Aorta (tissue), 5 donors: ENCODE data around the gene SEPTIN5. TPM values are rescaled to one million over a fixed set of nuclear protein-coding genes. Genes with fewer than 3 reads are reported as not detected.

Experiments
- ATAC-seq: fragments of 200-7000 bp; cut with Tn5 transposase; one replicate; pipeline ENCODE4 v1.9.1; 2022; ENCODE audit warnings: moderate library complexity; ENCODE audit not compliant: low FRiP score
- DNase-seq, 2 donors: peaks; one replicate each; pipeline ENCODE4 v3.0.0-alpha.2; 2020
- H3K27ac ChIP-seq, 2 donors: one replicate each; pipeline ENCODE4 v1.5.1; 2013; ENCODE audit warnings: low read length in 2 of 2, mild to moderate bottlenecking in 2 of 2, moderate library complexity in 2 of 2, control low read depth in 1 of 2, inconsistent platforms in 1 of 2, low read depth in 1 of 2
- H3K27me3 ChIP-seq, 2 donors: one replicate each; pipeline ENCODE4 v1.6.1; 2013; ENCODE audit warnings: control low read depth in 1 of 2, low read length in 1 of 2, mild to moderate bottlenecking in 1 of 2, moderate library complexity in 1 of 2; ENCODE audit not compliant: insufficient read depth in 2 of 2, control insufficient read depth in 1 of 2
- H3K36me3 ChIP-seq, 2 donors: one replicate each; pipeline ENCODE4 v1.6.1; 2013; ENCODE audit warnings: control low read depth in 1 of 2, low read length in 1 of 2, mild to moderate bottlenecking in 1 of 2; ENCODE audit not compliant: insufficient read depth in 2 of 2, control insufficient read depth in 1 of 2
- H3K4me1 ChIP-seq, 2 donors: one replicate each; pipeline ENCODE4 v1.6.1; 2013; ENCODE audit warnings: low read length in 2 of 2, control low read depth in 1 of 2, mild to moderate bottlenecking in 1 of 2, moderate library complexity in 1 of 2; ENCODE audit not compliant: insufficient read depth in 2 of 2, control insufficient read depth in 1 of 2
- H3K4me3 ChIP-seq, 2 donors: one replicate each; pipeline ENCODE4 v1.5.1; 2013; ENCODE audit warnings: low read length in 2 of 2, control low read depth in 1 of 2, mild to moderate bottlenecking in 1 of 2
- H3K9me3 ChIP-seq: one replicate; pipeline ENCODE4 v1.6.1; 2013; ENCODE audit warnings: mild to moderate bottlenecking, low read length; ENCODE audit not compliant: control insufficient read depth
- WGBS, 2 donors: extraction: QIAGEN DNeasy Blood & Tissue Kit; methylation state at CpG; one replicate each; pipeline ENCODE4 v1.1.7; 2013; 5-methylcytosine and 5-hydroxymethylcytosine counted together
- intact Hi-C, 2 donors: fragments of 100-400 bp; cut with DNase I; formaldehyde crosslinking; loops; one replicate each; pipeline versions ENCODE4 v1.14.2 to v1.15.0; 2022
- polyA plus RNA-seq, 2 donors: library from polyadenylated mRNA; stranded (reverse); fragments of 200-250 nt; gene quantifications; one replicate each; pipeline ENCODE4 v1.2.3, GENCODE V29; 2013
- total RNA-seq, 2 donors: library from RNA; stranded (reverse); fragmentation: NEBNext Ultra II Directional; extraction: Animal tissue kit (Norgen Biotek cat#: 25700); gene quantifications; one replicate each; pipeline ENCODE4 v1.2.1, GENCODE V29; 2021
- donor health status: healthy with polysubstance abuse.
- donor health status: Bipolar disorder and iron deficiency.
- donor health status: DM: no; HTN: no; CAD: no.
- donor health status: DM: no; HTN: no; CAD: no.
- donor health status: DM: yes; HTN: yes; CAD: no.

Gene SEPTIN5
- total and polyA plus RNA-seq, 4 donors, result 26.9 to 63.3 (median 37.0) TPM

DNA sequence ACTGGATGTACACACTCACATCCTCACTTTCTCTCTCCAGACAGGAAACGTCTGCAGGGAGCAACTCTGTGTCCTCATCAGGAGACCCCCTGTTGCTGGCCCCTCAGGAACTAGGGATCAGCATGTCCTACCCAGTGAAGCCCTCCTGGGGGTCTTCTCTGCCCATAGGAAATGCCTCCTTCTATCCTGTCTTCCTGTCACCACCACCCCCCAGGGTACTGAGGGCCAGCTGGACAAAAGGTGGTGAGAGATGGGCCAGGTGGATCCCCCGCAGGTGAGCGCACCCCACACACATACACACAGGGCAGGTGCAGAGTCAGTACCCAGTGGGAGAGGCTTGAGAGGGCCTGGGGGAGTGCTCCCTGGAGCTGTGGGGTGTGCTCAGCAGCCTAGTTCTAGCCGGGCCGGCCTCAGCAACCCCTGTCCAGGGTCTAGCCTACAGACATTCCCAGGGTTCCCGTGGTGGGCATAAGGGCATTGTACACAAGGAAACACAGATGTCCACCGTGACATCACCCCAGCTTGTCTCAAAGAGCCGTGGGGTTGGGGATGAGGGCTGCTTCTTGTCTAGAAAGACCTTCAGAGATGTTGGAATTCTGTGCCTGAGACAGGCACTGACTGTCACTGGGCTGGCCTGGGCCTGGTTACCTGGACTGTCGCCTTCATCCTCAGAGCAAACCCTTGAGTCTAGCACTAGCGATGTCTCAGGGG, 18.3 kb downstream of the SEPTIN5 start:
- 92 to 95% methylated on average over 10 of the region's 10 CpGs for WGBS, 2 donors
- Histone ChIP-seq H3K4me3 (no peak overlapping the region), H3K9me3 (no peaks in the 10 kb centered on the region), H3K4me1 (no peaks in the 10 kb centered on the region), H3K36me3 (no peaks in the 10 kb centered on the region), H3K27ac (no peak overlapping the region), H3K27me3 (no peaks in the 10 kb centered on the region)
- ATAC-seq (no peak), DNase-seq (no peak)
- intact Hi-C loops, result no loop called here

DNA sequence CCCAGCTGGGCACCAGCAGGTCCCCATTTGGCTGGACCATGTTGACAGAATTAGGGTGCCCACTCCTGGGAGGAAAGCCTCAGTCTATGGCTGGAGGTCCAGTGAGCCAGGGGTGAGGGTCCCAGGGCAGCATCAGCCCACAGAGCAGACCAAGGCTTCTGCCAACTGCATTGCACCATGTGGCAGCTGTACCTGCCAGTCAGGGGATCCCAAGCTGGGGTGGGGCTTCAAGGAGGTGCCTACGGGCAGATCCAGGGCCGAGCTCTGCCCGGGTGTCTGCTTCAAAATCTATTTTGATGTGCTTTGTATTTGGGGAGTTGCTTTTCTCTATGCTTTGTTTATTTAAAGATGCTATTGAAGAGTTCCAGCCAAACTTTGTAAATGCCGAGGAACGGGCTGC, 19.5 kb downstream of the SEPTIN5 start:
- H3K27me3 ChIP-seq, result no peaks in the 10 kb centered on the region
- intact Hi-C loops, result no loop called here
- WGBS, 2 donors, result 76 to 83% methylated on average over 5 of the region's 5 CpGs
- H3K27ac ChIP-seq, result no peak overlapping the region
- H3K4me1 ChIP-seq, result no peaks in the 10 kb centered on the region
- no peaks in the 10 kb centered on the region for H3K36me3 ChIP-seq
- DNase-seq (no peak), ATAC-seq (no peak)
- H3K9me3 ChIP-seq, result no peaks in the 10 kb centered on the region
- H3K4me3 ChIP-seq, result no peak overlapping the region

DNA sequence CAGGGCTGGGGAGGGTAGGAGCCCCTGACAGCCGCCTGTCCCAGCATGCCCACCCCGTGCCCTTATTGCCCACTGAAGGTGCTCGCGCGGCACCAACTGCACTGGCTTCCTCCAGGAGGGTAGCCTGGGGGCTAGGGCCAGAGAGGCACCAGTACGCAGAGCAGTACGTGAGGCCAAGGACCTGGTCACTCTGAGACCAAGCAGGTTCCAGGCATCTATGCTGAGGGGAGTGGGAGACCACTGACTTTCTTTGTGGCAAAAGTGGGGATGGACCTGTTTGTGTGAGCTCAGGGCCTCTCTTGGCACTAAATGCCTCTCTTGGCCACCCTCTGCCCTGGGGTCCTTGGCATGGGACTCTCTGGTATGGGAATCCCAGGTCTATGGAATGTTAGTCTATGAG, 19.9 kb downstream of the SEPTIN5 start:
- no peak overlapping the region for H3K4me3 ChIP-seq
- 90 to 92% methylated on average over 7 of the region's 7 CpGs for WGBS, 2 donors
- no peaks in the 10 kb centered on the region for H3K27me3 ChIP-seq
- ATAC-seq (no peak), DNase-seq (no peak)
- no peak overlapping the region for H3K27ac ChIP-seq
- no peaks in the 10 kb centered on the region for H3K9me3 ChIP-seq
- no peaks in the 10 kb centered on the region for H3K4me1 ChIP-seq
- no peaks in the 10 kb centered on the region for H3K36me3 ChIP-seq
- intact Hi-C loops, result no loop called here

DNA sequence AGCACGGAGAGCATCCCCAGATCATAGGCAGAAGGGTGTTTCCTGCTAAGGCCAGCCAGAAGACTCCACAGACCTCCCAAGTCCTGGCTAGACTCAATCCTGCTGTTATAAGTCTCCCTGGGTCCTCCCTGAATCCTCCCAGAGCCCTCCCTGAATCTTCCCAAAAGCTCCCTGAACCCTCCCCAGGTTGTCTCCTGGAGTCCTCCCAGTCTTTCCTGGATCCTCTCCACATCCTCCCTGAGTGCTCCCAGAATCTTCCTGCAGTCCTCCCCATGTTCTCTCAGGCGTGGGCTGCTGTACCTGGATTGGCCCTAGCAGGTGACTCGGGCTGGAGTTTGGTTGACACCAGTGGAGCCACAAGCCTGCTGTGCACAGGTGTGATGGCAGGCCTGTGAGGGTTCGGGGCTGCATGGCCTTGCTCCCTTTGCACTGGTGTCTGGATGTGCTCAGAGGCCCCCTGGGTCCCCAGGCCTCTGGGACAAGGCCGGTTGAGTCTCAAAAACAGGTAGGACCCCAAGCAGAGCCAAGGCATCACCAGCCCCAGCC, 20.6 kb downstream of the SEPTIN5 start:
- no peaks in the 10 kb centered on the region for H3K9me3 ChIP-seq
- no peak for DNase-seq
- H3K36me3 ChIP-seq, result no peaks in the 10 kb centered on the region
- no peak overlapping the region for H3K4me3 ChIP-seq
- no peaks in the 10 kb centered on the region for H3K4me1 ChIP-seq
- WGBS, 2 donors, result 89 to 92% methylated on average over 5 of the region's 5 CpGs
- H3K27me3 ChIP-seq, result no peaks in the 10 kb centered on the region
- intact Hi-C loops, result no loop called here
- no peak overlapping the region for H3K27ac ChIP-seq
- ATAC-seq, result no peak

DNA sequence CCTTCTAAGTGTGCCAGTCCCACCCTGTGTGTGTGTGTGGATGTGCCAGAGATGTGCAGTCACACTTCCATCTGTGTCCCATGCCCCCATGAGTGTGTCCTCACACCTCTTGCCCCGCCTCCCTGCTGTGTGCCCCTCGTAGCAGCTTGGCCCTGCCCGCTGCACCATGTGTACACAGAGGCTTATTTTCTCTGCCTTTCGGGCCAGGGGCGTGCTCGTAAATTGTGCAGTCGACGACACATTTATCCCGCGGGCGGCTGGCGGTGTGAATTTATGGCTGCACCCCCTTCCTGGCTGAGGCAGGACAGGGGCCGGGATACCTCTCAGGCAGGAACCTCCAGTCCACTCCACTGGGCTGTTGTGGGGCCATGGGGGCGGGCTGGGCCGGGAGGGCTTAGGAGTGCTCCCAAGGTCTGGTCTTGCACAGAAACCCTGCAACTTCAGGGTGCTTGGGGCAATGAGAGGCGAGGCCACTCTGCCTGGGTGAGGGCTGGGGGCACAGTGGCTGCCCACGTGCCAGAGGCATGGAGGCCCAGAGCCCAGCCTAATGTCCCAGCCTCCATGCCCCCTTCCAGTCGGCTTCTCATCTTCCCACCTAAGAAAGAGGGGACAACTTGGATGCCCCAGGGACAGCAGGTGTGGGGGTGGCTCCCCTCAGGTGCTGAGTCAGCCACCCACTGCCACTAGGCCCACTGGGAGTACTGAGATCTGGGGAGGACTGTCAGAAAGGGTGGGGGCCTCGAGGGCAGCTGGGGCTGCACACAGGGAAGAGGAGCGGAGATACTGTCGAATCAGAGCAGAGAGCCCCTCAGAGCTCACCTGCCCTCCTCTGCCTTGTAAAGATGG, 21.6 kb downstream of the SEPTIN5 start:
- DNase-seq (no peak), ATAC-seq (no peak)
- no peaks in the 10 kb centered on the region for H3K27me3 ChIP-seq
- H3K9me3 ChIP-seq, result no peaks in the 10 kb centered on the region
- WGBS, 2 donors, result 86 to 88% methylated on average over 21 of the region's 21 CpGs
- intact Hi-C loops, result no loop called here
- no peaks in the 10 kb centered on the region for H3K4me1 ChIP-seq
- no peak overlapping the region for H3K27ac ChIP-seq
- no peaks in the 10 kb centered on the region for H3K36me3 ChIP-seq
- H3K4me3 ChIP-seq, result no peak overlapping the region

DNA sequence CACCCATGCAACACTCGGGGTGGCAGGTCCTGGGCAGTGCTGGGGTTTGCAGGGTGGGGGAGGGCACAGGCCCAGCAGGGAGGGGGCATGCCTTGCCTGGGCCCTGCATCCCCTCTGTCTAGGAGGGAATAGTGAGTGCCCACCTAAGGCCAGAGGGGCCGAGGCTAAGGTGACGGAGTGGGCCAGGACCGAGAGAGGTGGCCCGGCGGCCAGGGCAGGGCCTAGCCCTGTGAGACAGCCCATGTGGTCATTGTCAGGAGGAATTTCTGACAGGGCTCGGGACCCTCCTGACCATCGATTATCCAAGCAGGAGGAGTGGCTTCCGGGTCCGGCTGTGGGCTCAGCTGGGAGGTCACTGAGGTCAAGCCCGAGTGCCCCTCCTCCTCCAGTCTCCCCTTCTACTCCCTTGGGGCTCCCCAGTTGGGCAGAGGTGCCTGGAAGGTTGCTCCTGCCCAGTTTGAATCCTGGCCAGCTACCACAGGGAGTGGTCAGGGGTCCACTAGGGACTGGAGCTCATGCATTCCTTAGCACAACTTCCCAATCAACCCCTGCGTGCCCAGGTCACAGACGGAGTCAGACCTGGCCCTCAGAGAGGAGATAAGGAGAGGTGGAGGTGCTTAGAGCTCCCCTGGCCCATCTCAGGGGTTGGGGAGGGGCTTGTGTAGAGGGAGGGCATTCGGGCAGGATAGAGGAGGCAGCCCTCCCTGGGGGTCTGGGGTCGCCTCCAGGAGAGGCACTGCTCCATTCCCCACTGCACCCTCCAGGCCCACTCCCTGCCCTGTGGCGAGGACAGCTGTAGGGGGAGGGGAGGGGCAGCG, 23.8 kb downstream of the SEPTIN5 start:
- Histone ChIP-seq H3K27ac (no peak overlapping the region), H3K36me3 (no peaks in the 10 kb centered on the region), H3K9me3 (no peaks in the 10 kb centered on the region), H3K27me3 (no peaks in the 10 kb centered on the region), H3K4me1 (no peaks in the 10 kb centered on the region), H3K4me3 (no peak overlapping the region)
- intact Hi-C loops, result no loop called here
- DNase-seq (no peak), ATAC-seq (no peak)
- 89% methylated on average over 17 of the region's 17 CpGs for WGBS, 2 donors

DNA sequence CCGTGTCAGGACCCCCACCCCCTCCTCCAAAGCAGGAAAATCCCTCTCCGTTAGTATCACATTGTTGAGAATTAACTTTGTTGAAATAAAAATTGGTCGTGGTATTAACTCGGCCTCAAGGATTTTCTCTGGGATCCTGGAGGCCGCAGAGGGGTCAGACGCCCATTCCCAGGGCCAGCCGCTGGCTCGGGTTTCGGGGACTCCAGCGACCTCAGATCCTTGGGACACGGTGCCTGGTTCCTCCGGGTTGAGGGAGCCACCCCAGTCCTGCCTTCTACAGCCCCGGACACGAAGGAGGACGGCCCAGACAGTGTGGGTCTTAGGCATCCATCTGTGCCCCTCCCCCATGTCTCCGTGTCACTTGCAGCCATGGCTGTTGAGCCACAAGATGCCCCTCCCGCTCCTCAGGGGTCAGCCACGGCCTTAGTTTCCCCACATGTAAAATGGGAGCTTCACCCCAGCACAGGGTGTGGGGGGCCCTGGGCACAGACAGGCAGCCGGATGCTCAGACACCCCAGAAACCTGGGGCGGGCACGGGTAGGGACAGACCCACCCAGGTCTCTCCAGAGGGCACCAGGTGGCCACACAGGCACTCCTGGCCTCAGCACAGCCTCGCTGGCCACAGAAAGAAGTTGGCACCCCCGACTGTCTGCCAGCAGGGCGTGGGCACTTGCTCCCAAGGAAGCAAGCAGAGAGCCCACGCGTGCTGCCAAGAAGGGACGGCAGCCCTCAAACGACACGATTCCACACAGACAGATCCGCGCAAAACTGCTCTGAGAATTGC, 24.6 kb downstream of the SEPTIN5 start:
- 60 to 61% methylated on average over 31 of the region's 31 CpGs for WGBS, 2 donors
- H3K9me3 ChIP-seq, result no peaks in the 10 kb centered on the region
- no peaks in the 10 kb centered on the region for H3K4me1 ChIP-seq
- ATAC-seq (no peak), DNase-seq (no peak)
- H3K27me3 ChIP-seq, result no peaks in the 10 kb centered on the region
- intact Hi-C loops, result no loop called here
- H3K27ac ChIP-seq, result no peak overlapping the region
- no peaks in the 10 kb centered on the region for H3K36me3 ChIP-seq
- no peak overlapping the region for H3K4me3 ChIP-seq

DNA sequence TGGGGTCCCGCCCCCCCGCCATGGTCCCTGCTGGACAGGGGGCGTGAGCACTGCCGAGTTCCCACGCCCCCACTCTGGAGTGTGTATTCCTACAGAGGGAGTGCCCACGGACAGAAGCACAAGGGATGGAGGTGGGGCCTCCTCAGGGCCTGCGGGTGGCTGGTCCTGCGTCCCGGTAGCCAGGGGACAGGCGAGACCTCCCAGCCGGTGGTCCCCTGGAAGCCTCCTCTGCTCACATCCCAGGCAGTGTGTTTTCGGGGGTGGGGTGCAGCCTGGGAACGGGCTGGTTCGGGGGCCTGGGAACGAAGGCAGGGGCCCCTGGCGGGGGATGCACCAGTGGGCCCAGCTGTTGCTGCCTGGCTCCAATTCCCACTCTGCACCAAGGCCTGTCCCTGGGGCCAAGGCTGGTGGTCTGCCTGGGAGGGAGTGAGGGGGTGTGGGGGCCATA, 25.2 kb downstream of the SEPTIN5 start:
- no peaks in the 10 kb centered on the region for H3K36me3 ChIP-seq

More for the DNA sequence above, 25.2 kb downstream of the SEPTIN5 start:
- H3K4me3 ChIP-seq, result no peak overlapping the region
- no peaks in the 10 kb centered on the region for H3K4me1 ChIP-seq
- no peak overlapping the region for H3K27ac ChIP-seq
- ATAC-seq (no peak), DNase-seq (no peak)
- no peaks in the 10 kb centered on the region for H3K27me3 ChIP-seq
- no peaks in the 10 kb centered on the region for H3K9me3 ChIP-seq
- 59 to 65% methylated on average over 14 to 16 of the region's 16 CpGs for WGBS, 2 donors
- intact Hi-C loops, result no loop called here
